ENCODE results near the gene FOXB1.

FOXB1 gene

DNA sequence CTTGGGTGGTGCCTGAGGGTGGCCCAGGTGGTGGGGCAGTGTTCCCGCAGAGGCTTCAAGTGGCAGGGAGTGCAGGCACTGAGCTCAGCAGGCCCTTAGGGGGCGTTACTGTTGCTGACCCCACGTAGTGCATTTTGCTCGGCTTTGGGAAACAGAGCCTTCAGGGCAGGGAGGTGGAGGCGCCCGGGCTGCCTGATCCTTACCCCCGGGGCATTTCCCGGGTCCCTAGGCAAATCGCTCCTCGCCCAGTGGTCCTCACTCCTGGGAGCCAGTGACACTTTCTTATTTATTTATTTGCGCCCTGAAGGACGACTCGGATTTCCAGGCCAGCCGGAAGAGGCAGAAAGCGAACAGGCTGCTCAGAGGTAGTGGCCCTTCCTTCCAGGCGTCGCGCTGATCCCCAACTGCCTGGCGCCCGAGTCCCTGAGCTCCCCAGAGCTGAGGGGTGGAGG, 10.1 kb upstream of the FOXB1 start:
- TF ChIP-seq, protein P1, sequence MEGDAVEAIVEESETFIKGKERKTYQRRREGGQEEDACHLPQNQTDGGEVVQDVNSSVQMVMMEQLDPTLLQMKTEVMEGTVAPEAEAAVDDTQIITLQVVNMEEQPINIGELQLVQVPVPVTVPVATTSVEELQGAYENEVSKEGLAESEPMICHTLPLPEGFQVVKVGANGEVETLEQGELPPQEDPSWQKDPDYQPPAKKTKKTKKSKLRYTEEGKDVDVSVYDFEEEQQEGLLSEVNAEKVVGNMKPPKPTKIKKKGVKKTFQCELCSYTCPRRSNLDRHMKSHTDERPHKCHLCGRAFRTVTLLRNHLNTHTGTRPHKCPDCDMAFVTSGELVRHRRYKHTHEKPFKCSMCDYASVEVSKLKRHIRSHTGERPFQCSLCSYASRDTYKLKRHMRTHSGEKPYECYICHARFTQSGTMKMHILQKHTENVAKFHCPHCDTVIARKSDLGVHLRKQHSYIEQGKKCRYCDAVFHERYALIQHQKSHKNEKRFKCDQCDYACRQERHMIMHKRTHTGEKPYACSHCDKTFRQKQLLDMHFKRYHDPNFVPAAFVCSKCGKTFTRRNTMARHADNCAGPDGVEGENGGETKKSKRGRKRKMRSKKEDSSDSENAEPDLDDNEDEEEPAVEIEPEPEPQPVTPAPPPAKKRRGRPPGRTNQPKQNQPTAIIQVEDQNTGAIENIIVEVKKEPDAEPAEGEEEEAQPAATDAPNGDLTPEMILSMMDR (IDR thresholded peaks at IDR 0.05; ENCODE audit: insufficient read depth, low read length, missing control alignments) = no peak
- H3K4me3 ChIP-seq (ENCODE audit: low read depth, low read length) = no peak overlapping the region
- CTCF ChIA-PET = no interaction called here
- POLR2A ChIA-PET = no interaction called here
- no peak for DNase-seq (ENCODE audit: low read depth, low spot score)

DNA sequence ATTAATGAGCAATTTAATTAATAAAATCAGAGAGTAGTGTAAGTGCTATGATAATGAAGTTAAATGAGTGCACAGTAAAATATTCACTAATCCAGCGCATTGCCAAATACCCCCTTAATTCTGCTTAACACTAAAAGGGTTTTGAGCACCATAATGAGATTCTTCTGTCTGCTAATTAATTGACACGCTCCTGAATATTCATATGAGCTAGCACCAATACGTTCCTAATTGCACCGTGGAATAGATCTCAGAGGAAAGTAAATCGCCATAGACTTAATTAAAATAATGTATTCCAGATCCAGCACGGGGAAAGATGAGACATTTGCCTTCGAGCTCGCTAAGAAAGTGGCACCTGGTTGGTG, 9.6 kb upstream of the FOXB1 start:
- ChIA-PET POLR2A (no interaction called here), CTCF (no interaction called here)
- no peak for DNase-seq (ENCODE audit: low read depth, low spot score)
- H3K4me3 ChIP-seq (ENCODE audit: low read depth, low read length) = no peak overlapping the region
- TF ChIP-seq, protein P1 (IDR thresholded peaks at IDR 0.05; ENCODE audit: insufficient read depth, low read length, missing control alignments) = no peak

DNA sequence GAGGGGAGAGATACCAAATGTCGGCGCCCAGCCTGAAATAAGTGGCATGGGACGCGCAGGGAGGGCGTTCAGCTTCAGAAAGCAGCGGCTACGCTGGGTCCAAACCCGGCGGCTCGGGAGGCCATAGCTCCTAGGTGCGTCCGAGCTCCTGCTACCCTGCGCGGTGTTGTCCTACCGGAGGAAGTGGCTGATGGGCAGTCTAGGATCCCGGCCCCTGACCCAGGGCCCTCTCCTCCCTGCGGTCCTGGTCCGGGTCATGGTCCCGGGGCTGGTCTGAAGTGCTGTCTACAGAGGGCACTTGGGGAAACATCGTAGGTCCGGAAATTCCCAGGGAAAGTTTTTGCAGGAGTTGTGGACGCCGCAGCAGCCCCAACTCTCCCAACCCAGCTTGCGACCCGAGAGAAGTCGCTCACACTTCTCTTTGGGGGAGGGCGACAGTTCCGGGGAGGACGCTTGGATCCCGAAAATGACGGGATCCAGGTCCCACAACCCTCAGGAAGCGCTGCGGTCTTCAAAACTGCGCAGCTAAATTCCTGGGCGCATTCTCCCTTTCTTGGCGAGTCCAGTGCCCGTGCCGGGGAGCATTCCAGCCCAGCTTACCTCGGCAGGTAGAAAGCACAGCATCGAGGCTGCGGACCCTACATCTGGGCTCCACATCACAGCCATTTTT, 9.1 kb upstream of the FOXB1 start:
- no peak overlapping the region for H3K4me3 ChIP-seq (ENCODE audit: low read depth, low read length)
- TF ChIP-seq, protein P1 (IDR thresholded peaks at IDR 0.05; ENCODE audit: insufficient read depth, low read length, missing control alignments) = no peak
- CTCF ChIA-PET = no interaction called here
- POLR2A ChIA-PET = no interaction called here
- no peak for DNase-seq (ENCODE audit: low read depth, low spot score)

DNA sequence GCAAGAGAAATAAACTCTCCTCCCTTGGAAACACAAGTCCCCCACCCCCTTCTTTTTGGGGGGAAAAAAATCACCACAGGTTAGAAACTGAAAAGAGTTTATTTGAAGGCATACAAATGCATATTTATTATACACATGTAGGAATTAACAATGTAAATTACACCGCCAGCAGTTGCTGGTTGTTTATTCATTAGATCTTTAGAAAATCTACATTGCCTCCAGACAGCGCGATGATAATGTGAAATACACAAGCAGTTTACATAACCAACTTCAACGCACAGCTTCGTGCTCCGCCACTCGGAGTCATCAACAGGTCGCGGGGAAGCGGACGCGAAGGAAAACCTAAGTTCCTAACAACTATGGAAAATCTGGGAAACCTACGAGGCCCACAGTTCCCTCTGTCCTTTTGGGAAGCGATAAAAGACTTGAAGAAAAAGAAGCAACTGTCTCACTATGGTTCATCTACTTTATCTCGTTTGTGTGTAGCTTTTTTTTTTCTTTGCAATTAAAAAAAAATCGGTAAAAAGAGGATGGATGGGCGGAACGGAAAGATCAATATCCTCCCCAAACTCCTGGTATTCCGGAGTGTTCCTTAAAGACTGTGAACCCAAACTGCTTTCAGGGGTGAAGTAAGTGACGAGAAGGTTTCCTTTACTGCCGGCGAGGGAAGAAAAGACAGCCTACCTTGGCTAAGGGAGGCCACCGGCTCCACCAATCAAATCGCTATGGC, 8.4 kb upstream of the FOXB1 start:
- ChIA-PET CTCF (no interaction called here), POLR2A (no interaction called here)
- no peak for DNase-seq (ENCODE audit: low read depth, low spot score)
- no peak overlapping the region for H3K4me3 ChIP-seq (ENCODE audit: low read depth, low read length)
- TF ChIP-seq, protein P1 (IDR thresholded peaks at IDR 0.05; ENCODE audit: insufficient read depth, low read length, missing control alignments) = no peak

DNA sequence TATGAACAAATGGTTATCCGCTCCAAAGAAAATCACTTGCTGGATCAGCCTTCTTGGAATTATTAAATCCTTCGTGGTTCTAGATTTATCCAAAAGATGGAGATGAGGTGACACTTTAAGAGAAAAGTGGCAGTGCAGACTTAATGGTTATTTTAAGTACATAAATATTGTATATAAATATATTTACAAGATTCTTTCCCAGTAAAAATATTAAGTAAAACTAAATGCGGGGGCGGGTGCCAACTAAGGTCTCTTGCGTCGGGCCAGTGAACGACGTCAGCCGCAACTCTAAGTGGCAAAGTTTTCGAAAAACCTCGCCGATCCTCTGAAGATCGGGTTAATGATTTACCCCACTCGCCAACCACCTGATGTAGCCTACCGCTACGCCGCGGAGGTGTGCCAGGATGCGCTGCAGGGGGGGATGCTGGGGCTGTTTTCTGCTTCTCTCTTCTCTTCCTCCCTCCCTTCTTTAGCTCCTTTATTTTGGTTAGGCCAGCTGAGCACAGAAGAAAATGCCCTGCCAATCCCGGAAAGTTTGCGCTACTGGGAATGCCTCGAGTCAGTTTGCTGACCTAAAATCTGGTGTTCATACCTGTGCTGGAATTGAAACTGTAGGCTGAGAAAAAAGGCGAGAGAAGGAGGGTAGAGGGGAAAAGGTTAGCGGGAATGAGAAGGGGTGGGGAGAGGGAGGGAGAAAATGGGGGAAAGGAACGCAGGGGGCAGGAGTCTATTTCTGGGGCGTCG, 7.6 kb upstream of the FOXB1 start:
- H3K4me3 ChIP-seq (ENCODE audit: low read depth, low read length) = no peak overlapping the region
- ChIA-PET POLR2A (no interaction called here), CTCF (no interaction called here)
- DNase-seq (ENCODE audit: low read depth, low spot score) = no peak
- TF ChIP-seq, protein P1 (IDR thresholded peaks at IDR 0.05; ENCODE audit: insufficient read depth, low read length, missing control alignments) = no peak

DNA sequence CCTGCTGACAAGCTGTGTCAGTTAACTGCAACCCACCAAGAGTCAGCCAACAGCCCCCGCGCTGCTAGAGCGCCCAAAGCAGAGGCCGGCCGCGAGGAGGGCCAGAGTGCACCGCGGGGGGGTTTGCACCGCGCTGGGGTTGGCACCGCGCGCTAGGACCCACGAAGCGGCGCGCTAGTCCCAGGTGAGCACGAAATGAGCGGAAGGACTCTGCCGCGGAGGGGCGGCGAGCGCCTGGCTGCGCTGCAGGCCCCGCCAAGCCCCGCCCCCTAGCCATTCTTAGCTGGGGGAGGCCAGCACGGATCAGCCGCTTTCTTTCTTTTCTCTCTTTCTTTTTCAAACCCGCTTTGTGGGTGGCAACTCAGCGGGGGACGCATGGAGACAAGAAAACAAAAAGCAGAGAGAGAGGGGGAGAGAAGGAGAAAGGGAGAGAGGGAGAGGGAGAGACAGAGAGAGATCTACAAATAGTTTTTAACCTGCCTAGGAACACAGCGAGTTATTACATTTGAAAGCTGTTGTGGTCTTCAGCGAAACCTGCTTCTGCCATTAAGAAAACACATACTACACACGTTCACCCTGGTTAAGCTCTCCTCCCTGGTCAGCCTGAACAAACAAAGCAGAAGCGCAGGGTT, 6.9 kb upstream of the FOXB1 start:
- no peak for DNase-seq (ENCODE audit: low read depth, low spot score)
- no peak overlapping the region for H3K4me3 ChIP-seq (ENCODE audit: low read depth, low read length)
- POLR2A ChIA-PET = no interaction called here
- TF ChIP-seq, protein P1 (IDR thresholded peaks at IDR 0.05; ENCODE audit: insufficient read depth, low read length, missing control alignments) = no peak
- CTCF ChIA-PET = no interaction called here

All from AG04449 (cell line).